IMR-90 (cell line): ENCODE data around the gene DGKB. TPM values are rescaled to one million over a fixed set of nuclear protein-coding genes. Genes with fewer than 3 reads are reported as not detected.
A peak's percentile ranks its signal among the peaks of the same experiment; 100 is the strongest.

ENCODE experiments used
- ATAC-seq: fragments of 200-7000 bp; cut with Tn5 transposase; 2 replicates; pipeline ENCODE4 v1.9.1; 2020; ENCODE audit warnings: low read depth, mild to moderate bottlenecking, moderate library complexity
- BruUV-seq: library from RNA; stranded (reverse); fragments of 400-500 nt; replicated peaks from 2 replicates; lab custom pipeline; 2021; lab: Mats Ljungman, UMichigan
- CTCF ChIA-PET: fragments of 300-600 bp; formaldehyde crosslinking; extraction: SDS; loops from one replicate; lab custom pipeline; 2021; ENCODE audit warnings: antibody characterized with exemption; lab: Yijun Ruan, JAX
- POLR2A ChIA-PET: fragments of 300-600 bp; sonication (Branson Sonifier 250); formaldehyde crosslinking; loops from one replicate; lab custom pipeline; 2022; ENCODE audit warnings: antibody characterized with exemption; ENCODE audit not compliant: unreplicated experiment; lab: Charles Lee
- DNase-seq: peaks from one replicate; pipeline ENCODE4 v3.0.0; 2013
- H2AFZ ChIP-seq: replicated peaks from 2 replicates; pipeline ENCODE3; 2013; ENCODE audit warnings: low read length, mild to moderate bottlenecking; ENCODE audit not compliant: poor library complexity
- H2AK5ac ChIP-seq: 2 replicates; pipeline ENCODE4 v1.6.1; 2013; ENCODE audit warnings: low read depth, low read length, inconsistent platforms
- H2AK9ac ChIP-seq: replicated peaks from 2 replicates; pipeline ENCODE3; 2013; ENCODE audit warnings: mild to moderate bottlenecking, low read depth, low read length, moderate library complexity; ENCODE audit not compliant: poor library complexity
- H2BK120ac ChIP-seq: 2 replicates; pipeline ENCODE4 v1.6.1; 2013; ENCODE audit warnings: low read depth, low read length, inconsistent platforms
- H2BK15ac ChIP-seq: 3 replicates; pipeline ENCODE4 v1.6.1; 2013; ENCODE audit warnings: low read depth, low read length, inconsistent platforms
- H2BK20ac ChIP-seq: 2 replicates; pipeline ENCODE4 v1.6.1; 2013; ENCODE audit warnings: low read depth, mild to moderate bottlenecking, inconsistent platforms, low read length, moderate library complexity
- H2BK5ac ChIP-seq: 2 replicates; pipeline ENCODE4 v1.6.1; 2013; ENCODE audit warnings: mild to moderate bottlenecking, low read depth, low read length, inconsistent platforms; ENCODE audit not compliant: poor library complexity, severe bottlenecking
- H3K14ac ChIP-seq: replicated peaks from 2 replicates; pipeline ENCODE4 v1.6.1; 2013; ENCODE audit warnings: low read depth, low read length, inconsistent platforms
- H3K18ac ChIP-seq: 2 replicates; pipeline ENCODE4 v1.6.1; 2013; ENCODE audit warnings: low read depth, low read length, control low read depth
- H3K23ac ChIP-seq: 2 replicates; pipeline ENCODE4 v1.6.1; 2013; ENCODE audit warnings: low read depth, low read length, inconsistent platforms
- H3K27ac ChIP-seq: 2 replicates; pipeline ENCODE4 v1.5.1; 2013; ENCODE audit warnings: mild to moderate bottlenecking, control low read depth, low read length; ENCODE audit not compliant: insufficient read depth
- H3K27me3 ChIP-seq: 2 replicates; pipeline ENCODE4 v1.6.1; 2013; ENCODE audit warnings: low read length; ENCODE audit not compliant: control insufficient read depth, insufficient read depth
- H3K36me3 ChIP-seq: 2 replicates; pipeline ENCODE4 v1.6.1; 2013; ENCODE audit warnings: low read length, mixed read lengths; ENCODE audit not compliant: control insufficient read depth, insufficient read depth
- H3K4ac ChIP-seq: 2 replicates; pipeline ENCODE4 v1.6.1; 2013; ENCODE audit warnings: low read depth, low read length, inconsistent platforms
- H3K4me1 ChIP-seq: 2 replicates; pipeline ENCODE4 v1.6.1; 2013; ENCODE audit warnings: low read length, mixed read lengths; ENCODE audit not compliant: control insufficient read depth, insufficient read depth
- H3K4me2 ChIP-seq: 2 replicates; pipeline ENCODE4 v1.6.1; 2013; ENCODE audit warnings: low read depth, mild to moderate bottlenecking, control low read depth, low read length, moderate library complexity
- H3K4me3 ChIP-seq: 2 replicates; pipeline ENCODE4 v1.5.1; 2013; ENCODE audit warnings: low read depth, mild to moderate bottlenecking, control low read depth, low read length, moderate library complexity; ENCODE audit not compliant: insufficient read depth
- H3K56ac ChIP-seq: 2 replicates; pipeline ENCODE4 v1.6.1; 2013; ENCODE audit warnings: low read length, inconsistent platforms; ENCODE audit not compliant: insufficient read depth; ENCODE audit errors: extremely low read depth
- H3K79me1 ChIP-seq, 2 experiments: 2 replicates each; pipeline ENCODE4 v1.6.1; 2013; ENCODE audit warnings: low read length in 2 of 2, inconsistent platforms in 1 of 2, low read depth in 1 of 2
- H3K9ac ChIP-seq: 2 replicates; pipeline ENCODE4 v1.6.1; 2013; ENCODE audit warnings: low read depth, low read length, control low read depth
- H3K9me1 ChIP-seq: 2 replicates; pipeline ENCODE4 v1.6.1; 2013; ENCODE audit warnings: low read length, inconsistent platforms; ENCODE audit not compliant: insufficient read depth
- H3K9me3 ChIP-seq: 2 replicates; pipeline ENCODE4 v1.6.1; 2013; ENCODE audit warnings: low read length; ENCODE audit not compliant: control insufficient read depth, insufficient read depth
- H4K20me1 ChIP-seq: 2 replicates; pipeline ENCODE4 v1.6.1; 2013; ENCODE audit warnings: low read length, inconsistent platforms; ENCODE audit not compliant: insufficient read depth
- H4K5ac ChIP-seq: 2 replicates; pipeline ENCODE4 v1.6.1; 2013; ENCODE audit warnings: mild to moderate bottlenecking, low read depth, low read length, control low read depth
- H4K8ac ChIP-seq, 2 experiments: 2 replicates each; pipeline ENCODE4 v1.6.1; 2013; ENCODE audit warnings: low read depth in 2 of 2, low read length in 2 of 2, control low read depth in 1 of 2, inconsistent platforms in 1 of 2
- H4K91ac ChIP-seq: 2 replicates; pipeline ENCODE4 v1.6.1; 2013; ENCODE audit warnings: low read depth, low read length, inconsistent platforms; ENCODE audit not compliant: insufficient read depth
- BHLHE40 ChIP-seq: fragments of 150-350 bp; IDR thresholded peaks from 2 replicates; pipeline ENCODE4 v1.6.1; 2016; ENCODE audit warnings: mild to moderate bottlenecking, low read depth, low read length
- CEBPB ChIP-seq: IDR thresholded peaks from 2 replicates; pipeline ENCODE4 v1.6.1; 2012; ENCODE audit warnings: low read depth, low read length, improper control_type of control experiment
- CHD1 ChIP-seq: IDR thresholded peaks from 2 replicates; pipeline ENCODE4 v1.6.1; 2012; ENCODE audit warnings: low read depth, low read length, improper control_type of control experiment
- CTCF ChIP-seq: conservative IDR thresholded peaks from 2 replicates; pipeline ENCODE4 v1.5.1; 2012; ENCODE audit warnings: mild to moderate bottlenecking, low read depth, low read length, improper control_type of control experiment
- ELK1 ChIP-seq: fragments of 150-350 bp; IDR thresholded peaks from 2 replicates; pipeline ENCODE4 v1.6.1; 2016; ENCODE audit warnings: low read depth, mild to moderate bottlenecking, low read length, moderate library complexity, borderline replicate concordance
- FOS ChIP-seq: fragments of 150-350 bp; IDR thresholded peaks from 2 replicates; pipeline ENCODE4 v1.6.1; 2016; ENCODE audit warnings: low read depth, low read length
- MAFK ChIP-seq: IDR thresholded peaks from 2 replicates; pipeline ENCODE4 v1.6.1; 2012; ENCODE audit warnings: low read depth, low read length, improper control_type of control experiment
- MAZ ChIP-seq: IDR thresholded peaks from 2 replicates; pipeline ENCODE4 v1.6.1; 2012; ENCODE audit warnings: low read depth, mild to moderate bottlenecking, low read length, improper control_type of control experiment, moderate library complexity, borderline replicate concordance
- MXI1 ChIP-seq: IDR thresholded peaks from 2 replicates; pipeline ENCODE4 v1.6.1; 2012; ENCODE audit warnings: low read depth, mild to moderate bottlenecking, low read length, moderate library complexity, borderline replicate concordance
- NFE2L2 ChIP-seq: fragments of 150-350 bp; IDR thresholded peaks from 2 replicates; pipeline ENCODE4 v1.6.1; 2016; ENCODE audit warnings: low read depth, mild to moderate bottlenecking, low read length
- POLR2A ChIP-seq: IDR thresholded peaks from 2 replicates; pipeline ENCODE4 v1.6.1; 2012; ENCODE audit warnings: mild to moderate bottlenecking, low read depth, low read length
- RAD21 ChIP-seq: IDR thresholded peaks from 2 replicates; pipeline ENCODE4 v1.6.1; 2012; ENCODE audit warnings: low read length, improper control_type of control experiment
- RCOR1 ChIP-seq: IDR thresholded peaks from 2 replicates; pipeline ENCODE4 v1.6.1; 2012; ENCODE audit warnings: mild to moderate bottlenecking, low read length, improper control_type of control experiment; ENCODE audit not compliant: insufficient replicate concordance
- RFX5 ChIP-seq: IDR thresholded peaks from 2 replicates; pipeline ENCODE4 v1.8.0; 2012; ENCODE audit warnings: low read depth, mild to moderate bottlenecking, low read length, moderate library complexity
- SMC3 ChIP-seq: fragments of 150-350 bp; IDR thresholded peaks from 2 replicates; pipeline ENCODE4 v1.6.1; 2016; ENCODE audit warnings: low read depth, mild to moderate bottlenecking, antibody characterized with exemption, low read length, moderate library complexity
- WGBS, 2 experiments: methylation state at CpG; one replicate each; pipeline versions ENCODE4 v1.1.5 to v1.1.7; 2013; ENCODE audit warnings: missing lambda C conversion rate in 2 of 2; ENCODE audit not compliant: insufficient read length in 1 of 2; ENCODE audit errors: extremely low coverage in 2 of 2; 5-methylcytosine and 5-hydroxymethylcytosine counted together
- dilution Hi-C: fragments of 300-500 bp; cut with HindIII; formaldehyde crosslinking; loops from one replicate; pipeline ENCODE4 v1.14.3; 2018; ENCODE audit warnings: low sequenced_read_pairs; ENCODE audit not compliant: unreplicated experiment
- in situ Hi-C: fragments of 300-500 bp; cut with MboI; formaldehyde crosslinking; loops from 3 replicates; pipeline ENCODE4 v1.14.3; 2019; ENCODE audit warnings: low sequenced_read_pairs, inconsistent platforms, mixed read lengths
- intact Hi-C: fragments of 100-400 bp; cut with micrococcal nuclease; formaldehyde crosslinking; loops from 2 replicates; pipeline ENCODE4 v1.10.0; 2022
- polyA plus RNA-seq, 3 experiments: library from polyadenylated mRNA; depleted of rRNA; stranded (reverse); fragments of >200 nt; gene quantifications; 2 replicates each; pipeline ENCODE4 v1.2.3, GENCODE V29; 2012; ENCODE audit warnings: low replicate concordance in 1 of 3
- total RNA-seq: library from RNA; depleted of rRNA; stranded (reverse); fragments of >200 nt; gene quantifications from 2 replicates; pipeline ENCODE4 v1.2.3, GENCODE V29; 2012
- TF ChIP-seq, protein P1 (sequence below): fragments of 150-350 bp; IDR thresholded peaks from 2 replicates; pipeline ENCODE4 v1.6.1; 2017; ENCODE audit warnings: mild to moderate bottlenecking, antibody characterized with exemption, low read length, low read depth

Gene DGKB
- total and polyA plus RNA-seq, 2 of the 4 experiments (the other 2 are of a cell fraction) = not detected

DNA sequence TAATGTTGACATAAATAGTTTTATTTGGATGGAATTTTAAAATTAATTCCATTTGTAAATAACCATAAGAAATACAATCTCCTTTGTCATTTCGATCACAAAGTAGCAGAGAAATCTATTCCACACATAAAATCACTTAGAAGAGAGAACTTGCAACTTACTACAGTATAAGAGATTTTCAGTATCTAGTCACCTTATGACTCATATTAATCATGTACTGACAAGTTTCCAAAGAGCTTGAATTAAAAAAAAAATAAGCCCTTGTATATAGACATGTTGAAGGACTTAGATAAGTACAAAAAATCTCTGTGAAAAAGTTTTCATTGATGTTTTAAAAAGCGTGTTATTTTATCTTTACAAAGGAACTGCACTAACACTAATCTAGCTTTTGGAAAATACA, 706.0 kb downstream of the DGKB start:
- Histone ChIP-seq H2AK5ac (no peak overlapping the region), H3K4ac (no peak overlapping the region), H3K79me1 (no peaks in the 10 kb centered on the region), H3K4me3 (no peak overlapping the region), H3K56ac (no peak overlapping the region), H2AK9ac (no peak overlapping the region), H3K18ac (no peak overlapping the region), H3K9ac (no peak overlapping the region), H2BK120ac (no peak overlapping the region), H3K4me2 (no peak overlapping the region), H3K9me3 (no peaks in the 10 kb centered on the region), H4K91ac (no peak overlapping the region), H2BK5ac (no peak overlapping the region), H3K23ac (no peak overlapping the region), H2BK20ac (no peak overlapping the region), H3K27ac (no peak overlapping the region), H4K8ac (no peak overlapping the region), H3K9me1 (no peaks in the 10 kb centered on the region), H2BK15ac (no peak overlapping the region), H3K27me3 (no peaks in the 10 kb centered on the region), H3K4me1 (no peaks in the 10 kb centered on the region), H4K20me1 (no peaks in the 10 kb centered on the region), H2AFZ (no peak overlapping the region), H3K36me3 (no peaks in the 10 kb centered on the region), H4K5ac (no peak overlapping the region), H3K14ac (no peak overlapping the region)
- TF ChIP-seq NFE2L2 (no peak), FOS (no peak), ELK1 (no peak), MXI1 (no peak), MAFK (no peak), POLR2A (no peak), BHLHE40 (no peak), RFX5 (no peak), MAZ (no peak), RCOR1 (no peak), SMC3 (no peak), CHD1 (no peak), CTCF (no peak), RAD21 (no peak), CEBPB (no peak)
- TF ChIP-seq, protein P1, sequence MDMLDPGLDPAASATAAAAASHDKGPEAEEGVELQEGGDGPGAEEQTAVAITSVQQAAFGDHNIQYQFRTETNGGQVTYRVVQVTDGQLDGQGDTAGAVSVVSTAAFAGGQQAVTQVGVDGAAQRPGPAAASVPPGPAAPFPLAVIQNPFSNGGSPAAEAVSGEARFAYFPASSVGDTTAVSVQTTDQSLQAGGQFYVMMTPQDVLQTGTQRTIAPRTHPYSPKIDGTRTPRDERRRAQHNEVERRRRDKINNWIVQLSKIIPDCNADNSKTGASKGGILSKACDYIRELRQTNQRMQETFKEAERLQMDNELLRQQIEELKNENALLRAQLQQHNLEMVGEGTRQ = no peak
- CTCF ChIA-PET = interaction anchor here (1.1 kb wide), 1 partner anchor 9 kb away, joined by 4 read pairs; no protein-coding TSS in a partner anchor
- intact Hi-C loops = no loop called here
- in situ Hi-C loops = no loop called here
- ATAC-seq = no peak
- no TSS peak for BruUV-seq
- POLR2A ChIA-PET = interaction anchor here (0.5 kb wide), 1 partner anchor 797 kb away, joined by 4 read pairs; no protein-coding TSS in a partner anchor
- dilution Hi-C loops = no loop called here
- WGBS, 2 experiments = no CpG with 5 or more reads among the region's 2 CpGs
- DNase-seq = peak; percentile 12
